Fibroblast of lung (primary cell): ENCODE data around the gene FGF18. TPM values are rescaled to one million over a fixed set of nuclear protein-coding genes. Genes with fewer than 3 reads are reported as not detected.
"Not testable (repeated sequence)": the region's sequence is repeated elsewhere in the genome, so short reads cannot be mapped to it uniquely, and the experiment has no call there.

Source experiments
- DNase-seq, 2 donors: peaks; one replicate each; pipeline versions ENCODE4 v3.0.0 to v3.0.0-alpha.2; 2010; ENCODE audit warnings: low read depth in 2 of 2
- H2AFZ ChIP-seq: 2 replicates; pipeline ENCODE4 v1.5.1; 2012; ENCODE audit warnings: low read length, control low read depth, inconsistent platforms
- H3K27ac ChIP-seq: 2 replicates; pipeline ENCODE4 v1.5.1; 2011; ENCODE audit warnings: low read length, control low read depth; ENCODE audit not compliant: insufficient read depth
- H3K27me3 ChIP-seq: 2 replicates; pipeline ENCODE4 v1.5.1; 2011; ENCODE audit warnings: mild to moderate bottlenecking, low read length; ENCODE audit not compliant: control insufficient read depth, insufficient read depth
- H3K36me3 ChIP-seq: 2 replicates; pipeline ENCODE4 v1.5.1; 2011; ENCODE audit warnings: low read length; ENCODE audit not compliant: control insufficient read depth, insufficient read depth
- H3K4me1 ChIP-seq: 2 replicates; pipeline ENCODE4 v1.5.1; 2011; ENCODE audit warnings: low read length; ENCODE audit not compliant: control insufficient read depth, insufficient read depth; ENCODE audit errors: extremely low read depth
- H3K4me2 ChIP-seq: 2 replicates; pipeline ENCODE4 v1.5.1; 2011; ENCODE audit warnings: low read length, control low read depth; ENCODE audit not compliant: insufficient read depth; ENCODE audit errors: extremely low read depth
- H3K4me3 ChIP-seq, 4 experiments: fragments of 200-600 bp in 1 of 4; sonication (generic) in 1 of 4; replicated peaks in 1 of 4; 2 replicates each; pipeline ENCODE4 v1.5.1; 2011 to 2016; ENCODE audit warnings: low read length in 4 of 4, low read depth in 3 of 4, mild to moderate bottlenecking in 3 of 4, control low read depth in 2 of 4, inconsistent platforms in 1 of 4, mixed read lengths in 1 of 4; ENCODE audit not compliant: insufficient read depth in 1 of 4; ENCODE audit errors: control extremely low read depth in 1 of 4
- H3K79me2 ChIP-seq: 2 replicates; pipeline ENCODE4 v1.5.1; 2012; ENCODE audit warnings: mild to moderate bottlenecking, low read length, inconsistent platforms; ENCODE audit not compliant: control insufficient read depth, insufficient read depth
- H3K9ac ChIP-seq: 2 replicates; pipeline ENCODE4 v1.5.1; 2011; ENCODE audit warnings: mild to moderate bottlenecking, low read length, control low read depth; ENCODE audit not compliant: insufficient read depth
- H3K9me3 ChIP-seq: 2 replicates; pipeline ENCODE4 v1.5.1; 2012; ENCODE audit warnings: low read depth, low read length; ENCODE audit not compliant: control insufficient read depth, insufficient read depth
- H4K20me1 ChIP-seq: 2 replicates; pipeline ENCODE4 v1.5.1; 2011; ENCODE audit warnings: low read length; ENCODE audit not compliant: control insufficient read depth, insufficient read depth; ENCODE audit errors: extremely low read depth
- EZH2 ChIP-seq: IDR thresholded peaks from 2 replicates; pipeline ENCODE4 v1.5.1; 2012; ENCODE audit warnings: low read length, control low read depth, mild to moderate bottlenecking; ENCODE audit errors: missing control alignments
- polyA plus RNA-seq, 2 donors: library from polyadenylated mRNA; depleted of rRNA in 1 of 2; stranded (reverse) in 1 of 2; unstranded in 1 of 2; fragments of >200 nt; gene quantifications; 2 replicates each; pipeline ENCODE4 v1.2.1, GENCODE V29; 2011 to 2012; ENCODE audit warnings: missing spikeins in 1 of 2
- total RNA-seq: library from RNA; depleted of rRNA; stranded (reverse); fragments of >200 nt; gene quantifications from 2 replicates; pipeline ENCODE4 v1.2.1, GENCODE V29; 2014
- TF ChIP-seq, protein P1 (sequence below), 2 donors: IDR thresholded peaks in 1 of 2; conservative IDR thresholded peaks in 1 of 2; 1 replicate in 1 of 2; 2 replicates in 1 of 2; pipeline ENCODE4 v1.5.1; 2011 to 2012; ENCODE audit warnings: low read length in 2 of 2, control low read depth in 1 of 2, inconsistent platforms in 1 of 2, low read depth in 1 of 2, mild to moderate bottlenecking in 1 of 2

The FGF18 gene
- total and polyA plus RNA-seq, 2 donors (not counting 1 experiment from before 2014, with no cell fraction given) = 0.33 to 19.3 TPM

DNA sequence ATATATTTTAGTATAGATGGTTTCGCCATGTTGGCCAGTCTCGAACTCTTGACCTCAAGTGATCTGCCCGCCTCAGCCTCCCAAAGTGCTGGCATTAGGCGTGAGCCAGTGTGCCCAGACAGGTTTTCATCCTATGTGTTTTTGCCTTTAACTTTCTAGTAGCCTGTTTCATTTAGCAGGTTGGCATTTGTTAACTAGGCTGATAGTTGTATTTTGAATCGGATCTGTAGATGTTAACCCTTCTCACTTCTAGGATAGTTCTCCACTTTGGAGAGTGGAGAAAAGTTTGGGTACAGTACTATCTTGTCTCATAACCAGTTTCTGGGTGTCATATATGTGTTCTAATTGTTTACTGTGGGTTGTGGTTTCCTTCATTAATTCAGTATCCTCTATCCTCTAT lies 7.3 kb upstream of the FGF18 start:
- Histone ChIP-seq H3K27ac (no peak overlapping the region), H3K79me2 (peaks cover 38% of the 10 kb centered on the region), H3K4me2 (no peak overlapping the region), H3K9ac (no peak overlapping the region), H3K4me1 (peaks cover 5% of the 10 kb centered on the region), H3K4me3 (no peak overlapping the region), H4K20me1 (peaks cover 5% of the 10 kb centered on the region), H3K9me3 (no peaks in the 10 kb centered on the region), H3K27me3 (no peaks in the 10 kb centered on the region), H2AFZ (no peak overlapping the region), H3K36me3 (peaks cover 12% of the 10 kb centered on the region)
- DNase-seq = no peak
- no peak for TF ChIP-seq EZH2
- TF ChIP-seq, protein P1, sequence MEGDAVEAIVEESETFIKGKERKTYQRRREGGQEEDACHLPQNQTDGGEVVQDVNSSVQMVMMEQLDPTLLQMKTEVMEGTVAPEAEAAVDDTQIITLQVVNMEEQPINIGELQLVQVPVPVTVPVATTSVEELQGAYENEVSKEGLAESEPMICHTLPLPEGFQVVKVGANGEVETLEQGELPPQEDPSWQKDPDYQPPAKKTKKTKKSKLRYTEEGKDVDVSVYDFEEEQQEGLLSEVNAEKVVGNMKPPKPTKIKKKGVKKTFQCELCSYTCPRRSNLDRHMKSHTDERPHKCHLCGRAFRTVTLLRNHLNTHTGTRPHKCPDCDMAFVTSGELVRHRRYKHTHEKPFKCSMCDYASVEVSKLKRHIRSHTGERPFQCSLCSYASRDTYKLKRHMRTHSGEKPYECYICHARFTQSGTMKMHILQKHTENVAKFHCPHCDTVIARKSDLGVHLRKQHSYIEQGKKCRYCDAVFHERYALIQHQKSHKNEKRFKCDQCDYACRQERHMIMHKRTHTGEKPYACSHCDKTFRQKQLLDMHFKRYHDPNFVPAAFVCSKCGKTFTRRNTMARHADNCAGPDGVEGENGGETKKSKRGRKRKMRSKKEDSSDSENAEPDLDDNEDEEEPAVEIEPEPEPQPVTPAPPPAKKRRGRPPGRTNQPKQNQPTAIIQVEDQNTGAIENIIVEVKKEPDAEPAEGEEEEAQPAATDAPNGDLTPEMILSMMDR (conservative IDR thresholded peaks at IDR 0.05 in 1 of 2, IDR thresholded peaks at IDR 0.05 in 1 of 2; ENCODE audit: low read depth in 1 of 2, low read length in 2 of 2) = no peak

DNA sequence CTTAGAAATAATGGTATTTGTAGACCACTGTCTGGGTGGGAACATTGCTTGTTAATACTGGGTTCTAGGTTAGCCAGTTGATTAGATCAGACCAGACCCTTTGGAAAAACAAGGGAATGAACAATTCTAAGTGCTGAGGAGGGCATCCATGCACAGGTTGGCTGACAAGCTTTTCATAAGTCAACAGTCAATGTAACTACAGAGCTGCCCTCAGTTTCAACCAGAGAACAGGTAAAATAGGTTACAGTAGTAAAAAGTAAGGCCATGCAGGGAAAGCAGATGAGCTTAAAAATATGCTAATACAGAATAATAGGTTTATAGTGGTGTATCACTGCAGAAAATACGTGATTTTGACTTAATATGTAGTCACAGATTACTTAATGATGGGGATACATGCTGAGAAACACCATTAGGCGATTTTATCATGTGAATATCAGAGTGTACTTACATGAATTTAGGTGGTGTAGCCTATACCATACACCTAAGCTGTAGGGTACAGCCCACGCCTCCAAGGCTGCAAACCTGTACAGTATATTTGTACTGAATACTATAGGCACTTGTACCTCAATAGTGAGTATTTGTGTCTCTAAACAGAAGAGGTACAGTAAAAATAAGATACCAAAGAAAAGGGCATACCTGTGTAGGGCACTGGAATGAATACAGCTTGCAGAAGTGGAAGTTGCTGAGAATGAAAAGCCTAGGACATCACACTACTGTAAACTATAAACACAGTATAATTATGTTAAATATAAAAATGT lies 6.1 kb upstream of the FGF18 start:
- Histone ChIP-seq H2AFZ (no peak overlapping the region), H4K20me1 (peaks cover 5% of the 10 kb centered on the region), H3K9me3 (no peaks in the 10 kb centered on the region), H3K4me2 (no peak overlapping the region), H3K9ac (no peak overlapping the region), H3K4me1 (peaks cover 5% of the 10 kb centered on the region), H3K4me3 (no peak overlapping the region), H3K79me2 (peaks cover 27% of the 10 kb centered on the region), H3K27me3 (no peaks in the 10 kb centered on the region), H3K36me3 (peaks cover 10% of the 10 kb centered on the region), H3K27ac (no peak overlapping the region)
- DNase-seq = no peak
- no peak for TF ChIP-seq EZH2
- TF ChIP-seq, protein P1 (conservative IDR thresholded peaks at IDR 0.05 in 1 of 2, IDR thresholded peaks at IDR 0.05 in 1 of 2; ENCODE audit: low read depth in 1 of 2, low read length in 2 of 2) = no peak

DNA sequence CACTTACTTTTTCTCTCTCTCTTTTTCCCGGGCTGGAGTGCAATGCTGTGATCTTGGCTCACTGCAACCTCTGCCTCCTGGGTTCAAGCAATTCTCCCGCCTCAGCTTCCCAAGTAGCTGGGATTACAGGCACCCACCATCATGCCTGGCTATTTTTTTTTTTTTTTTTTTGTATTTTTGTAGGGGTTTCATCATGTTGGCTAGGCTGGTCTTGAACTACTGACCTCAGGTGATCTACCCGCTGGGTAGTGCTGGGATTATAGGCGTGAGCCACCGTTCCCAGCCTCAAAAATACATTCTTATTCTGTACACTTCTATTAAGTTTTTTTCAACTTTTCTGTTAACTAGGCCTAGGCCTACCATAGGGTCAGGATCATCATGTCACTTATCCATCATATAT lies 5.5 kb upstream of the FGF18 start:
- not testable (repeated sequence) for H4K20me1 ChIP-seq, H3K4me2 ChIP-seq, H3K4me1 ChIP-seq, H3K4me3 ChIP-seq, H3K27ac ChIP-seq, H3K9ac ChIP-seq, H3K9me3 ChIP-seq, DNase-seq, H3K27me3 ChIP-seq, H2AFZ ChIP-seq
- H3K36me3 ChIP-seq = peaks cover 10% of the 10 kb centered on the region
- H3K79me2 ChIP-seq = peaks cover 20% of the 10 kb centered on the region
